ENCODE data around the gene MREG.
A peak's percentile ranks its signal among the peaks of the same experiment; 100 is the strongest.

MREG gene

DNA sequence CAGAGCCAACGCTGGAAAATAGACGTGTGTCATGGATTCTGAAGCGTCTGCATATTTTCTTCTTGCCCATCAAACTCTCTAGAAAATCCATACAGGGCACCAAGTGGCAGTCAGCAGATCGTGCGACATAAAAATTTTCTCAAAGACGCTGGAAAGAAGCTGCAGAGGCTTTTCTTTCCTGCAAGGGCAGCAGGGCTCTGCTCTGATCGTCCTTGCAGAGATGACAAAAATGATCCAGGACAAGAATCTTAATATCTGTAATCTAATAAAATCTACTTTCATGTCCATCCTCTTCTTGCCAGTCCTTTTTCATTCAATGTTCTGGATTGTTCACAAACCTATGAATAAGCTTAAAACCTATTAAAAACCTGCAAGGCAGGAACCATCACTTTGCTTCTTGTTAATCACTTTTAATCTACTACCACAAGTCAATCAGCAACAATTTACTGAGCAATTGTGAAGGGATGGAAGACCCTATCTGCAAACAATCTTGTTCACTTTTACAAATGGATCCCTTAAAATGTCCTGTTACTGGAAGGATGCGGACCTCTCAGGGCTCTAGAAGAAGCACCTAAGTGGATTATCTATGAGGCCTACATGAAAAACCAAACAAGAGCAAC is 93.6 kb downstream of the MREG start:
- peak; percentile 94 for DNase-seq (ENCODE audit: low spot score)

DNA sequence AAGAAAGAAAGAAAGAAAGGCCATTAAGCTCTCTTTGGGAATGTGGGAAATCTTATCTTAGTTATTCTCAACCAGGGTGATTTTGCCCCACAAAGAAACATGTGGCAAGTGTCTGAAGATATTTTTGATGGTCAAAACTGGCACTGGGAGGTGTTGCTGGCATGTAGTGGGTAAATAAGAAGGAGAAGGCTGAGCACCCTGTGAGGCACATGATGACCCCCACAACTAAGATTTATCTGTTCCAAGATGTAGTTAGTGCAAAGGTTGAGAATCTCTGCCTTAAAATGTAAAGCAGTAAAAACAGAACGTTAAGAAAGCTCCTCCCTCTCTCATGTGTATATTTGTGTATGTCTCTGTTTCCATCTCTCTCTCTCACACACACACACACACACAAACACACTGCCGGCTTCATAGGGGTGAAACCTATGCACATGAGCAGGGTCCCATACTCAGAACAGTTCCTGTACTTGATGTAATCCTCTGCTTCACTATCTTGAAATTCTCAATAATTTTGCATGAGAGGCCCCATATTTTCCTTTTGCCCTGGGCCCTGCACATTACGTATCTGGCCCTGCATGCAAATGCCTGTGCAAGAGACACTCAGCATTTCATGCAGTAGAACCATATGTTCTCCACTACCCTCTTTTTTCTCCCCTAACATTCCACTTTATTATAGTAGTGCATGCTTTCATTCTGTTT is 94.3 kb downstream of the MREG start:
- no peak for DNase-seq (ENCODE audit: low spot score)

DNA sequence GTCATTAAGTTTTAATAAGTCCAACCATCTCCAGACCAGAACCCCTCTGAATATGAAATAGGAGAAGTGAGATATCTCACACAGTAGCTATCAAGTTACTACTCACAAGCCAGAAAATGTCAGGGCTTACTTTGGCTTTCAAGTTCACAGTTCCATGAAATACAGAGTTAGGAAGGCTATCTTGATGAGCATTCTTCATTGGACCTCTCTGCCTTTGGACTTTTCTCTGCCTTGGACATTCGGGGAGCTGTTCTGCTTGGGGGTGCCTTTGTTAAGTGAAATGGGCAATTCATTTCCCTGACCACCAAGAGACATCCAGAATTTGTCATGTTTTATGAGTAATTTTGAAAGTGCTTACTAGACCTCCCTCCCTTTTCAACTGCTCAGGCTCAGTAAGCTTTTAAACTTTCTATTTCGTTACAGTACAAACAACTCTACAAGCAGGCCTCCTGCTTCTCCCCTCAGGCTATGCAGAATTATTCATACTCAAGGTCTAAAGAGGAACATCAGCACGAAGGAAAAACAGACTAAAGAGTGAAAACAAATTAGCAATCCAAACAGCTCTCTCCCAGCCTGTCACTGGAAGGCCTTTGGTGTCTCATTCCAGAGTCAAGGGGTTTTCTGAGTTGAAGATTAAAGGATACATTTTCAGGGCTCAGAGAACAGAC is 95.3 kb downstream of the MREG start:
- no peak for DNase-seq (ENCODE audit: low spot score)

DNA sequence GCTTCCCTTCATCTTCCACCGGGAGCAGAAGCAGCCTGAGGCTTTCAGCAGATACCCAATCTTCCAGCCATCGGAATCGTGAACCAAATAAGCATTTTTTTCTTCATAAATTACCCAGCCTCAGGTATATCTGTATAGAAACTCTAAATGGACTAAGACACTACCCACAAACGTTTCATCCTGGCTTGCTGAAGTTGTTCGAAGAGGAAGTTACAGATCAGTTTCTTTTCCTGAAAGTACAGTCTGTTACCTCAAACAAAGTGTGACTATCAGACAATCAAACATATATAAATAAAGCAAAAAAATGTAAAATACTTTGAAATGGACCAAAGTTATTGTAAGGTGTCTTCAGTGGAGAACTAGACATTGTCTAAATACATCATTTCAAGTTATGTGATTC is 97.9 kb downstream of the MREG start:
- DNase-seq (ENCODE audit: low spot score): no peak

DNA sequence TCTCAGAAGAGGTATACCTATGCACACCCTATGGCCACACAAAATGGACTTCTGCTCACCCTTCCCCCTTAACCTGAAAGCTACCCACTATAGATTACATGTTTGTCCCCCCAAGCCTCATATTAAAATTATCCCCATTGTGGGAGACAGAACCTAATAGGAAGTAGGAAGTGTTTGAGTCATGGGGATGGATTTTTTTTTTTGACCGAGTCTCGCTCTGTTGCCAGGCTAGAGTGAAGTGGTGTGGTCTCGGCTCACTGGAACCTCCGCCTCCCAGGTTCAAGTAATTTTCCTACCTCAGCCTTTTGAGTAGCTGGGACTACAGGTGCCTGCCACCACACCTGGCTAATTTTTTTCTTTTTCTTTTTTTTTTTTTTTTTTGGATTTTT is 98.6 kb downstream of the MREG start:
- no peak for DNase-seq (ENCODE audit: low spot score)

DNA sequence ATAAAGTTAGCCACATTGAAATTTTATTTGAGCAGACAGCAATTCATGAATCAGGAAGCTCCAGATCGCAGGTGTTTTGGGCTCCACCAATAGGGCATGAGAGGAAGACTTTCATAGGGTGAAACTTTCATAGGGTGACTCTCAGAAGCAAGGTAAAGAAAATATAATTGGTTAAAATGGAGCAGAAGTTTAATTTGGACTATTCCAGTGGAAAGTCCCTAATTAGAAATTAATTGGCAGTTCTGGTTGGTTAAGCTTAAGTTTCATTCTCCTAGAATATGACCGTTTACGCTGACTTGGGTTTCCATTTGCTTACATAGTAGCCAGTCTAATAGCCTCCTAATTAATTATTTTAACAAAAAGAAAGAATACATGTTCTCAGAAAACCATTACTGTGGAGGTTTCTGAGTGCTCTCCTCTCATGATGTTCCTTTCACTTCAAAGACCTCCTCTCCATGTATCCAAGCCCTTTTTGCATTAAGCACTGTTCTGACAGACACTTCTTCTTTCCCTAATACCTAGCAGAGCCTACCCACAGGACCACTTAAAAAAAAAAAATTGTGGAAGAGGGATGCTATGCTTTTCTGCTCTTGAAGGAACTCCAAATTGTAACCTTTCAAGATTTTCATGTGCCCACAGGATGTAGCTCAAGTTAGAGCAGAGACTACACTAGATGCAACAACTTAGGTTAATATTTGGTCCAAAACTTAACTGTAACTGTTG is 99.1 kb downstream of the MREG start:
- no peak for DNase-seq (ENCODE audit: low spot score)

DNA sequence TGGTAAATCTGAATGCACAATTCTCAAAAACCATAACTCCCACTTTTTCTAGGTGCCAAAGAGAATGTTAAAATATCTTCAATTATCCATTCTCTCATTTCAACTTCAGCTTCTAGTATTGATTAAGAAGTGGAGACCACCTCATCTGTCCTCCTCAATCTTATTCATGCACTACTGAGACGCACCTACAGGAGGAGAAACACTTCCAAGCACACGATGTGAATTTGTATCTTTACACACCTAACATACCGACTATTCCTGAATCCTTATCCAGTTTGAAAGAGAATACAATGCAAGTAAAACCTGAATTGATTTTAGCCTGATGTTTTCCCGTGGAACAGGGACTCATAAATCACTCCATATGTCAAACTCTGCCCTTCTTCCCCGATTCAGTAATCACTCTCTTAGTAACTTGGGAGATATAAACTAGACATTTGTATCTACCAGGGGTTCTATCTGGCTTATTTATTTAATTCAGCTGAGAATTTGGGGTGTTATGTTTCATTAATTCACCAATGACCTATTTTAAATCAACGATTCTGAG is 101.0 kb downstream of the MREG start:
- no peak for DNase-seq (ENCODE audit: low spot score)

DNA sequence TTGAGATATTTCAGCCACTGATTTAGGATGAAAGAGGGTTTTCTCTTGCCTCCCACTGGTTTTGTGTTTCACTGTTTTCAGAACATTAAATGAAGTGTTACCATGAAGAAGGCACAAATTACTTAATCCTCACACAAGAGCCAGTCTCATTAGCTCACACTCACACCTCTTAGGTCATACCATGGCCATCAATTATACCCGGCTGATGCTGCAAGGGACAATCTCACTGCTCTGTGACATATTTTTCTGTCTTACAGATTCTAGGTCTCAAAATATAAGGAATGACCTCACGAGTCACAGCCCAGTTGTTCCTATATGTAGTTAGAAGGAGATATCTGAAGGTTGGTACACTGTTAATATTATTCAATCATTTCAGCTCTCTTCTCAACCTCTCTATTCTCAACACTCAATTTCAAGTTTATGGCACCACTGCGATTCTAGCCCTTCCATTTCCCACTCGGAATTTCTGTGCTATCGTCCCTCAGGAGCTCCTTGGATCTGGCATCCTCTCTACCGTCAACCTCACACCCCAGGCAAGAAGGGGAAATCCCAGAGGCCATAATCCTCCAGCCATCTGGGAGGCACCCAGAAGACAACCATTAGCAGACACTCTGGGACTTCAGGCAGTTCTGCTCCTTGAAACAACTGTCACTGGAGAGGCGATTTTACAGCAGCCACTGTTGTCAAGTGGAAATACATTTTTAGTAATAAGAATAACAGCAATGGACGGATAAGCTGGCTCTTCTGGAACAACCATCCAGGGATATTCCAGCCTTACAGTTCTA is 101.9 kb downstream of the MREG start:
- DNase-seq (ENCODE audit: low spot score): no peak

DNA sequence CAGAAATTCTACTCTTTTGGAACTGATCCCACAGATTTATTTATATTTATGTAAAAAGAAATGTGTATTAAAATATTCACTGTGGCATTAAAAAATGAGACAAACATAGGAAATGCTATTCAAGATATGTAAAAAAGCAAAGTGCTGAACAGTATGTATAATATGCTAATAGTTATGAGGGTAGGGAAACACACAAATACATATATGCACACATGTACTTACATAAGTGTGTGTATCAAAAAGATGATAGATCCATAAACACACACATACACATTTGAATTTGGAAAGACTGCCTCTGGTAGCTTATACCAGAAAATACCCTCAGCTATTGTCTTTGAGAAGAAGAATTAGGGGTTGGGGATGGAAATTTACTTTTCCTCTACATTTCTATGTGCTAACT is 103.2 kb downstream of the MREG start:
- DNase-seq (ENCODE audit: low spot score): no peak

DNA sequence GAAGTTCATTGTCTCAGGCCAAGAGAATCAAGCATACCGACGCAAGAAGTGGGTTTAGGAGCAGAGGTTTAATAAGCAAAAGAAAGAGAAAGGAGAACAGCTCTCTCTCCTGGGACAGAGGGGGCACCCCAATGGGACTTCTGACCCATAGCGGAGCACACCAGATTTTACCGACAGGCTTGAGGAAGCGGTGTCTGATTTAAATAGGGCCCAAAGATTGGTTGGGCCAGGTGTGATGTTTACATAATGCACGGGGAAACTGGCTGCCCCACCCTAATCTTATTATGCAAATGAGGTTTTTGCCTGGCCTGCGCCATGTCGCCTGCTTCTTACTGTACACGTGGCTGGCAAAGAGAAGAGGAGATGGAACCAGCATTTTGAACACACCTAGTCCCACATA is 106.2 kb downstream of the MREG start:
- DNase-seq (ENCODE audit: low spot score): no peak

DNA sequence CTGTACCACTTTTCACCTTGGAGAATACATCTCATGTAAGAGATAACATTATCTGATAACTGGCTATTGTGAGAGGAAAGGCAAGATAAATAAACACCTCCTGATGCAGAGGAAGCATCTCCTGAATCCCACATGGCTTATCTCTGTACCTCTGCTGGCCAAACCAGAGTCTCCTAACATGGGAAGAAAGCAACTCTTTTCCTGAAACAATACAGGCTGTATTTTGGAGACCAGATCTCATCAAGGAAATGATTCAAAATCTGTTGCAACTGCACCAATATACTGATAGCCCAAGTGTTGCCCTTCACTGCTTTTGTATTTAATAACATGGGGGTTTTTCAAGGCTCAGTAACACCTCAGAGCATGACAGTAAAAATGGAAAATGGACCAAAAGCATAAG is 106.9 kb downstream of the MREG start:
- DNase-seq (ENCODE audit: low spot score): no peak

DNA sequence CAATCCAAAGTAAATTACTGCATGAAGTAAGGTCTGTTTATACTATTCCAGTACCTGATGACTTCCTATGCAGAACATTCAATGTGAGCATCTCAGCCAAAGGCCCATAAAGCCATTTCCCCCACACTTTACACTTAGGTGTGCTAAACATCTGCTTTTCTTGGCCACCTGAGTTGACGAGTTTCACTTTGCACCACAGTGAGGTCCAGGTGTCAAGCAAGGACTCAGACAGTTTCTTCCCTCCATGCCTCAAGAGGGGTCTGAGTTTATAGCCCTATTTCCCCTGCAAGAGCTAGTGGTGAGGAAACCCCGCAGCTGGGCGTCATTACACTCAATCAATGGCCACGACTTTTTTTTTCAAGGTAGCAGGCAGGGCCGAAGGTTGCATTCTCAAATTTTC is 107.7 kb downstream of the MREG start:
- no peak for DNase-seq (ENCODE audit: low spot score)

DNA sequence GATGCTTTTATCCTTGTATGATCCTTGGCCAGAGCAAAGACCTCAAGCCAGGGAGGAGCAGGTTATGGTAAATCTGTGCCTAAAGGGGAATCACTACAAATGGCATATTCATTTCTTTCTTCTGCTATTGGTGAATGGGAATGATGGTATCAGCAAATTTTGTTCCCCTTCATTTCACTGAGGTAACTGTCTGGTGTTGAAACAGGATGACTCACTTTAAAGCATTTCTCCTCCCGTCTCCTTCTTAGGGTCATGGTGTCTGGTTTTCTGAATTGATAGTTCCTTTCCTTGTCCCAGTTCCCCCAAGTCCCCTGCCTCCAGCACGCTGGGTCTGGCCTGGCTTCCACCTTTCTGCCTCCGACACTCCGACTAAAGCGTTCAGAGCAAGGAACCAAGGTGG is 109.2 kb downstream of the MREG start:
- no peak for DNase-seq (ENCODE audit: low spot score)

DNA sequence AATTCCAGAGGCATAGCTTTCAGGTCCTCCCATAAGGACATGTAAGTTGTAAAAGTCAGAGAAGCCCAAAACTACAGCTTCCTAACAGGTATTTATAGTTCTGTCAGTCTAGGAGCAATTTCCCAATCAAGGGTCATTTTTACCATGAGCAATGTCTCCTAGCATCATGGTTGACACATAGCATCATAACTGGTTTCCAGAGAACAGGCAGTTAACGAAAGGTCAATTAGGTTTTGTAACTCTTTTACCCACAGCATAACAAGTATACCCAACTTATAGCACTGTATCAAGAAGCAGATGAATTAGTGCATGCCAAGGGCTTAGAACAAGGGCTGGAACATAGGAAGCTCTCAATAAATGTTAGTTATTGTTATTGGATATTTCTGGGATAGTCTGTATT is 110.1 kb downstream of the MREG start:
- DNase-seq (ENCODE audit: low spot score): no peak

DNA sequence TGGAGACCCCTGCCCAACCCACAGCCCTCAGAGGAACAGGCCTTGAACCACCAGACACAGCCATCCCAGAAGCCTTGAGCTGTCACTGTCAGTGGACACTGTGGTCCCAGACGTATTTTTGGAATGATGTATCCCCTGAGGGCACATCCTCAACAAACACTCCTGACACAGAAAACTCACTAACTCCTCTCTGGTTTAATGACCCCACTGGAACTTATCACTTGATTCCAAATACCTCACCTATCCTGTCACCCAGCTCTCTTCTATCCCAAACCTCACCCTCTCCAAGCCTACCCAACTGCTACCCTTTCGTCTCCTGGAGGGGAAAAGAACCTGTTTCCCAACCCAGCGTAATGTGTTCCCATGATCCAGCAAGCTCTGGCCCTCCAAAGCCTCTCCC is 111.6 kb downstream of the MREG start:
- no peak for DNase-seq (ENCODE audit: low spot score)

DNA sequence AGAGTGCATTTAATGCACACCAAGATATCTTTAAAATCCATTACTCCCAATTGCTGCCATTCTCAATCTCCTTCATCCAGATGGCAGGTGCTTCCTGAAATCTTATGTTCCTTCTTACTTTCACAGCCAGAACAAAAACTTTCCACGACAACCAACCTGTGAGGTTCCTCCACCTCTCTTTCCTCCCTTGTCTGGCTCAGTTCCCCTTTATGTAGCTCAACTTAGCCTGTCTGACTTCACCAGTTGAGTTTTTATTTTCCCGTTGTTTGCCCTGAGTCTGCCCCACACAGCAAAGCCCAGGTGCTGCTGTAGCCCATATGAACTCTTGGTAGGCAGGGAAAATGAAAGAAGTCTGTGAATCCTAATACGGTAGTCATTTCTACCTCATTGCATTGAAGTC is 112.5 kb downstream of the MREG start:
- no peak for DNase-seq (ENCODE audit: low spot score)

DNA sequence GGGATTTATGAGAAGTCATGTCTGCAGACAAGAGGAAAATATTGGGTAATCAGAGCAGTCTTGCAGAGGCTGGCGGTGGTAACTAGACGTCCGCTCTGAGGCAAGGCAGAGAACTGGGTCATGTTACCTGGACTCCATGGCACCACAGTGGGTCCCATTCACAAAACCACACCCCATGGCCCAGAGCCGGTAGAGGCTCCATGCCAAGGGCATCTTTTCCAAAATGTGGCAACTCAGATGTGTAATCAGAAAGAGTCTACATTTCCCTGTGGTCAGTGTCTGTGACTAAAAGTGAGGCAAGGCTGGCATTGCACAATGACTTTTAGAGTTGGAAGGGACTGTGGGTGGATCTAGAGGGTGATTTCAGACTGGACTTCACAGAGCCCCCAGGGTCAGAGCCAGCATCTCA is 113.1 kb downstream of the MREG start:
- no peak for DNase-seq (ENCODE audit: low spot score)

DNA sequence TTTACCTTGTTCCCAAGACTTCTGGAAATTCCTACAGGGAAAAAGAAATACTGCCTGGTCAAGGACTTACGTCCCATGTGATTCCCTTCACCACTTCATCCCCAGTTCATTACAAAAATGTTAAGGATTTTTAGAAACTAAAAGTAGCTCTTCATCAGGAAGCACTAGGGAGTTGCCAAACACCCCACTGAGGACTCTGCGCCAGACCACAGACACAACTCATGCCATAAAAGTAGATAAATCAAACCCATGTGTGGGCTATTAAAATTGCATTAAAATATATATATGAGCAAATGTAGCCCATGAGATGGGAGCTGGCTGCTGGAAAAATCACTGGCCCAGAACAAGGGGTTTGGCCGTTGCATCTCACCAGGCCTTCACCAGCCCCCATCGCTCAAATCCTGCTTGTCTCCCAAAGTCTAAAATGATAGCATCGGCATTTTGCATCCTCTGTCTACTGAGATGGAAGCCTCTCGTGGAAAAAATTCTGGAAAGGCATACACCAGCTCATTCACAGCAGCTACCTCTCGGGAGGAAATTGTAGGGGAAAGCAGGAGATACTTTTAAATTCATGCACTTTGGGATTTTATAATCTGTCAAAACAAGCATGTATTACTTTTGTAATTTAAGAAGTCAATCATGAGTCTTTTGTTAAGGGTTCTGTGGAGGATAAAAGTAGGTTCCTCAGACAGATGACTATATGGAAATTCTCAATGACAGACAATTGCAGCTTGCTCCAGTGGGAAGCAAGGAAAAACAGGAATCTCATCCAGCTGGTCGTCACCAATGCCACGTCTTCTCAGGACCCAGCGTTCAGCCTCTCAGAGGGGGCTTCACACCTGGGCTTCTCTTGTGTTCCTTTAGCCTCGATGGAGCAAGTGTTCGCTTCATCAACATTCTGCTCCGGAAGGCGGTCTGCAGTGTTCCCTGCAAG is 113.9 kb downstream of the MREG start:
- no peak for DNase-seq (ENCODE audit: low spot score)

DNA sequence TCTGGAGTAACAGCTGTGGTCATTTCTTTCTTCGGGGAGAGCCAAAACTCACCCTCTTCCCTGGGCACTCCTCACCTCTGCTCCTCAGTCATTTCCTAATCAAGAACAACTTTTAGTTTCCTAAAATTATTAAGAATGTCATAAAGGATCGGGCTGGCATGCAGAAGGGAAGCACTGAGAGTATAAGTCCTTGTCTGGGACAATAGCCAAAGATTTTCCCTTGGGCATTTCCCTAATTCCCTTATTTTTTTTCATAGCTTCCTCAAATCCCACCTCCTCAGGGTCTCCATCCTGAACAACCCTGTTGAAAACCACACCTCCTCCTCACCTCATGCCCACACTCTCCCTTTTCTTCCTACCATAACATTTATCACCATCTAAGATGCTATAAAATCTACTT is 115.0 kb downstream of the MREG start:
- DNase-seq (ENCODE audit: low spot score): no peak

DNA sequence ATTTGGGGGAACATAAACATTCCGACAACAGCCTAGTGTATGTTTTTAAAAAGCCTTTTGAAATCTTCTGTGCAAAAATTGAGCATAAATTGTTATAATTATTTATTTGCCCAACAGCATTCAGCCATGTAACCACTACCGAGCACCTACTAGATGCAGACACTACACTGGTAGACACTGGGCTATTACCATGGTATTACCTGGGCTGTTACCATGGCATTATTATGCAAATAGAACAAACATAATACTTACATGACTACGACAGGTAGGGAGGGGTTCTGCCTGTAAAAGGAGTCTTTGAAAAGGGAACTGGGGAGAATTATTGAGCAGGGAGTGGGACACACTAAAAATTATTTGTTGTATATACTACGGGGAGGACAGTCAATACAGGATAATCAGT is 116.4 kb downstream of the MREG start:
- DNase-seq (ENCODE audit: low spot score): no peak
